ENCODE data around the gene RBBP6. TPM values are rescaled to one million over a fixed set of nuclear protein-coding genes. Genes with fewer than 3 reads are reported as not detected.
"Not testable (repeated sequence)": the region's sequence is repeated elsewhere in the genome, so short reads cannot be mapped to it uniquely, and the experiment has no call there.

The RBBP6 gene, protein sequence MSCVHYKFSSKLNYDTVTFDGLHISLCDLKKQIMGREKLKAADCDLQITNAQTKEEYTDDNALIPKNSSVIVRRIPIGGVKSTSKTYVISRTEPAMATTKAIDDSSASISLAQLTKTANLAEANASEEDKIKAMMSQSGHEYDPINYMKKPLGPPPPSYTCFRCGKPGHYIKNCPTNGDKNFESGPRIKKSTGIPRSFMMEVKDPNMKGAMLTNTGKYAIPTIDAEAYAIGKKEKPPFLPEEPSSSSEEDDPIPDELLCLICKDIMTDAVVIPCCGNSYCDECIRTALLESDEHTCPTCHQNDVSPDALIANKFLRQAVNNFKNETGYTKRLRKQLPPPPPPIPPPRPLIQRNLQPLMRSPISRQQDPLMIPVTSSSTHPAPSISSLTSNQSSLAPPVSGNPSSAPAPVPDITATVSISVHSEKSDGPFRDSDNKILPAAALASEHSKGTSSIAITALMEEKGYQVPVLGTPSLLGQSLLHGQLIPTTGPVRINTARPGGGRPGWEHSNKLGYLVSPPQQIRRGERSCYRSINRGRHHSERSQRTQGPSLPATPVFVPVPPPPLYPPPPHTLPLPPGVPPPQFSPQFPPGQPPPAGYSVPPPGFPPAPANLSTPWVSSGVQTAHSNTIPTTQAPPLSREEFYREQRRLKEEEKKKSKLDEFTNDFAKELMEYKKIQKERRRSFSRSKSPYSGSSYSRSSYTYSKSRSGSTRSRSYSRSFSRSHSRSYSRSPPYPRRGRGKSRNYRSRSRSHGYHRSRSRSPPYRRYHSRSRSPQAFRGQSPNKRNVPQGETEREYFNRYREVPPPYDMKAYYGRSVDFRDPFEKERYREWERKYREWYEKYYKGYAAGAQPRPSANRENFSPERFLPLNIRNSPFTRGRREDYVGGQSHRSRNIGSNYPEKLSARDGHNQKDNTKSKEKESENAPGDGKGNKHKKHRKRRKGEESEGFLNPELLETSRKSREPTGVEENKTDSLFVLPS (N-terminal part only)
- polyA plus RNA-seq = 31.5 TPM

- peaks cover 25 to 36% (median 29%) of the 10 kb centered on the region in 3 donors for H3K4me1 Mint-ChIP-seq
- H3K9me3 Mint-ChIP-seq = no peaks in the 10 kb centered on the region
- H3K27me3 Mint-ChIP-seq = no peaks in the 10 kb centered on the region
- H3K36me3 Mint-ChIP-seq = no peaks in the 10 kb centered on the region
- peak within 1 kb of the TSS; percentile 100 for H3K27ac Mint-ChIP-seq
- H3K4me3 Mint-ChIP-seq = peak within 1 kb of the TSS; percentile 100
Measured at GRCh38 chr16:24539295-24539849, at the start of gene RBBP6. Gene RBBP6 (plus strand): TSS chr16:24539566. CDS start chr16:24540627, 1,061 bp downstream.

DNA sequence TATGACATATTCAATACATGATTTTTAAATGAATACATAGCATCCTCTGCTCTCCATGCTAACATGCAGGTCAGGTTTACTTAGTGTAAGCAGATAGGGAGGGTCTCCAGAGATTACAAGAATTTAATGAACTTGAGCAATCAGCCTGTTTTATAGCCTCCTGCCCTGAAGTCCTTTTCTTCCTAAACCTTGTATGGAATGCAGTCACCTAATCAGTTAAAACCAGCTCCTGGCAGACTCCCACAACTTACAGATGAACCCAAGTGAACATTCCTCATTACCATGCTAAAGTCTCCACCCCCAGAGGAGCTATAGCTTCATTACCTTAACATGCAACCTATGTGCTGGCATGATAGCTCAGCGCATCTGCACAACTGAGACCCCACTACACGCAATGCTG, 48.5 kb upstream of the RBBP6 start:
- no peaks in the 10 kb centered on the region for H3K4me1 Mint-ChIP-seq
- peaks cover 1% of the 10 kb centered on the region for H3K36me3 Mint-ChIP-seq
- peaks cover 0 to 8% (median 3%) of the 10 kb centered on the region in 3 donors for H3K9me3 Mint-ChIP-seq
- H3K27me3 Mint-ChIP-seq = peaks cover 13% of the 10 kb centered on the region
- no peak overlapping the region for H3K4me3 Mint-ChIP-seq
- H3K27ac Mint-ChIP-seq = peak overlapping the region in 1 of 3 donors; percentile 1

GRCh38 chr16:24491731-24492130, 47.6 kb upstream of the RBBP6 start:
- H3K4me3 Mint-ChIP-seq = no peak overlapping the region
- peaks cover 1% of the 10 kb centered on the region for H3K36me3 Mint-ChIP-seq
- H3K27ac Mint-ChIP-seq = no peak overlapping the region
- peaks cover 0 to 8% (median 3%) of the 10 kb centered on the region in 3 donors for H3K9me3 Mint-ChIP-seq
- peaks cover 13% of the 10 kb centered on the region for H3K27me3 Mint-ChIP-seq
- H3K4me1 Mint-ChIP-seq = no peaks in the 10 kb centered on the region

DNA sequence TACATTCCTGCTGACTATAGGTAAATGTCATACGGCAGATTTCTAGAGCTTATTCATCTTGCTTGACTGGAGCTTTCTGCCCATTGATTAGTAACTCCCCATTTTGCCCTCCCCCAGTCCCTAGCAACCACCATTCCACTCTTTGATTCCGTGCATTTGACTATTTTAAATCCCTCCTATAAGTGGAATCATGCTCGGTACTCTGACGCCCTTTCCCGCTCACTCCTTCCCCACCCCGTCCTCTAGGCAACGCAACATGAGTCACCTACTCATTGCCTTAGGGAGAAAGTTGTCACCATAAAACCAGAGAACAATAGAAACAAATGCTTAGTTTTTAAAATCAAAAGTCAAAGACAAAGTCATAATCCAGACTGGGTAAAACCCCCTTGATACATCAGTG, 45.5 kb upstream of the RBBP6 start:
- peaks cover 0 to 3% (median 3%) of the 10 kb centered on the region in 3 donors for H3K9me3 Mint-ChIP-seq
- H3K27ac Mint-ChIP-seq = no peak overlapping the region
- H3K4me1 Mint-ChIP-seq = no peaks in the 10 kb centered on the region
- H3K4me3 Mint-ChIP-seq = no peak overlapping the region
- no peaks in the 10 kb centered on the region for H3K36me3 Mint-ChIP-seq
- H3K27me3 Mint-ChIP-seq = peaks cover 11% of the 10 kb centered on the region

DNA sequence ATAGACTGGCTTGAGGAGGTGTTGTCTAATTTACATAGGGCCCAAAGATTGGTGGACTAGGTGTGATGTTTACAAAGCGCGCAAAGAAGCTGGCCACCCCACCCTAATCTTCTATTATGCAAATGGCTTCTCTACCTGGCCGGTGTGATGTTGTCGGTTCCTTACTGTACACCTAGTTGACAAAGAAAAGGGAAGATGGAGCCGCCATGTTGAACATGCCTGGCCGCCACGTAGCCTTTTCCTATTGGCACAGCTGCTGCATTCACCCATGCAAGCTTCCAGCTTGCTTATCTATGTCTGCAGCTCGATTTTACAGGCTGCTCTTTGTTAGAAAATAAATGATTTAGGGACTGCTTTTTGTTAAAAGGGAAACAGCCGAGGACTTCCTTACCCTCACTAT, 44.2 kb upstream of the RBBP6 start:
- not testable (repeated sequence) for H3K9me3 Mint-ChIP-seq, H3K4me3 Mint-ChIP-seq, H3K27me3 Mint-ChIP-seq, H3K27ac Mint-ChIP-seq, H3K36me3 Mint-ChIP-seq, H3K4me1 Mint-ChIP-seq

DNA sequence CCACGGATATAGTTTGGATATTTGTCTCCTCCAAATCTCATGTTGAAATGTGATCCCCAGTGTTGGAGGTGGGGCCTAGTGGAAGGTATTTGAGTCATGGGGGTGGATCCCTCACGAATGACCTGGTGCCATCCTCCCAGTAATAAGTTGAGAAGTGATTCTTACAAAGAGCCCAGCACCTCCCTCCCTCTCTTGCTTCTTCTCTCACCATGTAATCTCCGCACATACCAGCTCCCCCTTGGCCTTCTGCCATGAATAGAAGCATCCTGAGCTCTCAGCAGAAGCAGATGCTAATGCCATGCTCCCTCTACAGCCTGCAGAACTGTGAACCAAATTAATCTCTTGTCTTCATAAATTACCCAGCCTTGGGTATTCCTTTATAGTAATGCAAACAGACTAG, 41.9 kb upstream of the RBBP6 start:
- H3K4me1 Mint-ChIP-seq = peaks cover 0 to 2% (median 0%) of the 10 kb centered on the region in 3 donors
- H3K4me3 Mint-ChIP-seq = no peak overlapping the region
- H3K36me3 Mint-ChIP-seq = no peaks in the 10 kb centered on the region
- peaks cover 1% of the 10 kb centered on the region for H3K27me3 Mint-ChIP-seq
- H3K9me3 Mint-ChIP-seq = no peaks in the 10 kb centered on the region
- H3K27ac Mint-ChIP-seq = no peak overlapping the region

DNA sequence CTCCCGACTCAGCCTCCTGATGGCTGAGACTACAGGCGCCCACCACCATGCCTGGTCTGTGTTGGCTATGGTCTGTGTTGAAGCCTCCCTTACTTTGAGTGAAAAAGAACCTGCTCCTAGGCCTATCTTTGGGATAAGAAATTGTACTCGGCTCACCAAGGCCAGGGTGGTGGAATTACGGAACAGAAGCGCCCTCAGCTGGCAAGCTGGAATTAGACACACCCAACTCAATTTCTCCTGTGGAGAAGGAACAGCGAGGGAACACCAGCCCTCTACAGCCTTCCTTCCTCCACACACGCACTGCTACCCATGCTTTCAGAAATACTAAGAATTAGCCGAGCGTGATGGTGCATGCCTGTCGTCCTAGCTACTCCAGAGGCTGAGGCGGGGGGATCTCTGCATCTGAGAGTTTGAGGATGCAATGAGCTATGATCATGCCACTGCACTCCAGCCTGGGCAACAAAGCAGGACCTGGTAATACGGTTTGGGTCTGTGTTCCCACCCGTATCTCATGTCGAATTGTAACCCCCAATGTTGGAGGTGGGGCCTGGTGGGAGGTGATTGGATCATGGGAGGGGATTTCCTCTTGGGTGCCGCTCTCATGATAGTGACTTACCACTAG, 40.1 kb upstream of the RBBP6 start:
- Mint-ChIP-seq H3K36me3 (no peaks in the 10 kb centered on the region), H3K27ac (no peak overlapping the region), H3K4me3 (peak overlapping the region in 1 of 4 donors; percentile 28), H3K27me3 (peaks cover 5% of the 10 kb centered on the region), H3K4me1 (peaks cover 0 to 2% (median 0%) of the 10 kb centered on the region in 3 donors), H3K9me3 (no peaks in the 10 kb centered on the region)

DNA sequence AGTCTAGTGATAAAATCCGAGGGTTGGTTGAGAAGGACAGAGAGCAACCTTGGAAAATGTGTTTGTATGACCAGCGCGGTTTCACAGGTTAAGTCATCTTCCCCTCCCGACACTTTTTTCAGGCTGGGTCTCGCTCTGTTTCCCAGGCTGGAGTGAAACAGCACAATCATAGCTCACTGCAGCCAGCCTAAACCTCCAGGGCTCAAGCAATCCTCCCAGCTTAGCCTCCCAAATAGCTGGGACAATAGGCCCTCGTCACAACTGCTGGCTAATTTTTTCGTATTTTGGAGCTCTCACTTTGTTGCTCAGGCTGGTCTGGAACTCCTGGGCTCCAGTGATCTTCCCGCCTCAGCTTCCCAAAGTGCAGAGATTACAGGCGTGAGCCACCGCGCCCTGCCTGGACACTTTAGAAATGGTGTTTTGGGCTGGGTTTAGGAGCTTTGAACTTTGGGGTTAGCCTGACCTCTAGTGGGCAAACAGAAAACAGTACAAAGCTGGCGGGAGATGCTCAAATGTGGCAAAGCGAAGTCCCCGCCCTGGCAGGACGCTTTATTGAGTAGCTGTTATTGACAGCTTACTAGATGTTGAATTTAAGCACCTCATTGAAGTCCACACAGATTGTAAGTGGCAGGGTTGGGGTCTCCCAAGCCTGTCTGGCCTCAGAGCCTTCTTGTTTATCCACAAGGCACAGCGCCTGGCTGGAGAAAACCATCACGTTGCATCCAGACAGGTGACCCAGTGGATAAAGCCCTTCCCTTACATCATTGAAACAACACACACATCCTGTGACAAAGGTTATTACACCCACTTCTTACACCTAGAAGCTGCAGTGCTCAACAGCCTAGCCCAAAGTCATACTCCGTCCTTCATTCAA, 34.7 kb upstream of the RBBP6 start:
- Mint-ChIP-seq H3K27ac (no peak overlapping the region), H3K36me3 (no peaks in the 10 kb centered on the region), H3K27me3 (peaks cover 6% of the 10 kb centered on the region), H3K4me1 (peaks cover 0 to under 1% (median 0%) of the 10 kb centered on the region in 3 donors), H3K4me3 (no peak overlapping the region), H3K9me3 (no peaks in the 10 kb centered on the region)

GRCh38 chr16:24505959-24506358, 33.4 kb upstream of the RBBP6 start:
- no peaks in the 10 kb centered on the region for H3K4me1 Mint-ChIP-seq
- no peak overlapping the region for H3K27ac Mint-ChIP-seq
- H3K9me3 Mint-ChIP-seq = no peaks in the 10 kb centered on the region
- peaks cover 6% of the 10 kb centered on the region for H3K27me3 Mint-ChIP-seq
- H3K36me3 Mint-ChIP-seq = no peaks in the 10 kb centered on the region
- H3K4me3 Mint-ChIP-seq = no peak overlapping the region

DNA sequence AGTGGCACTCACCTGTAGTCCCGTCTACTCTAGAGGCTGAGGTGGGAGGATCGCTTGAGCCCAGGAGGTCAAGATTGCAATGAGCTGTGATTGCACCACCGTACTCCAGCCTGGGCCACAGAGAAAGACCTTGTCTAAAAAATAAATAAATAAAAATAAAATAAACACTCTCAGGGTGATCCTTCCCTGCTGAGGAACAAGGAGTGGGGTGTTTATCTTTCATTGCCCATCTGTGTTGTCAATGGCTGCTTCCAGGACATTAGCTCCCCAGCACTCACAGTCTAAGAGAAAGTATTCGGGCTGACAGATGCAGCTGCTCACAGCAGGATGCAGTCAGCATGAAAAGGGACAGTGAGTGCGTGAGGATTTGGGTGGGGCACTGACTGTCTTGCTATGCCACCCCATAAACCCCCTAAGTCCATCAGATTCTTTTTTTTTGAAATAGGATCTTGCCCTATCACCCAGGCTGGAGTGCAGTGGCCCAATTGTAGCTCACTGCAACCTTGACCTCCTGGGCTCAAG, 31.3 kb upstream of the RBBP6 start:
- Mint-ChIP-seq H3K27me3 (peaks cover 6% of the 10 kb centered on the region), H3K36me3 (no peaks in the 10 kb centered on the region), H3K9me3 (no peaks in the 10 kb centered on the region), H3K4me1 (no peaks in the 10 kb centered on the region), H3K4me3 (no peak overlapping the region), H3K27ac (no peak overlapping the region)

GRCh38 chr16:24508614-24509013, 30.8 kb upstream of the RBBP6 start:
- Mint-ChIP-seq H3K4me3 (no peak overlapping the region), H3K27ac (no peak overlapping the region), H3K27me3 (peaks cover 2% of the 10 kb centered on the region), H3K4me1 (no peaks in the 10 kb centered on the region), H3K36me3 (no peaks in the 10 kb centered on the region), H3K9me3 (no peaks in the 10 kb centered on the region)

DNA sequence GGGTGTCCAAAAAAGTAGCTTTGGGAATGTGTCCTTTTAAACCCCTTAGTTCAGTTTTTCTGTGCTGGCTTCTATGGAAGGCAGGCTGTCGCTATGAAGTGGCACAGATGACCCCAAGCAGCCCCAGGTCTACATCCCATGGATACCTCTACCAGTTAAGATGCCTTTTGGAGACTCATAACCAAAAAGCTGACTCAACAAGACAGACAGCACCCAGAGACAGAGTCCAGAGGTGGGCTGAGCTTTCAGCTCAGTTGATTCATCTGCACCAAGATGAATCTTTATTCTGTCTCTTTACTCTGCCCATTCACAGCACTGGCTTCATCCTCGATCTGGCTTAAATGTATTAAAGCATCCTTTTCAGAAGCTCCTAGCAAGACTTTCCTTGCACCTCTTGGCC, 29.8 kb upstream of the RBBP6 start:
- H3K4me3 Mint-ChIP-seq = no peak overlapping the region
- no peaks in the 10 kb centered on the region for H3K4me1 Mint-ChIP-seq
- no peaks in the 10 kb centered on the region for H3K36me3 Mint-ChIP-seq
- H3K9me3 Mint-ChIP-seq = no peaks in the 10 kb centered on the region
- no peak overlapping the region for H3K27ac Mint-ChIP-seq
- peaks cover 2% of the 10 kb centered on the region for H3K27me3 Mint-ChIP-seq

GRCh38 chr16:24511174-24511573, 28.2 kb upstream of the RBBP6 start:
- no peak overlapping the region for H3K27ac Mint-ChIP-seq
- no peaks in the 10 kb centered on the region for H3K4me1 Mint-ChIP-seq
- no peaks in the 10 kb centered on the region for H3K9me3 Mint-ChIP-seq
- no peak overlapping the region for H3K4me3 Mint-ChIP-seq
- H3K36me3 Mint-ChIP-seq = no peaks in the 10 kb centered on the region
- H3K27me3 Mint-ChIP-seq = no peaks in the 10 kb centered on the region

DNA sequence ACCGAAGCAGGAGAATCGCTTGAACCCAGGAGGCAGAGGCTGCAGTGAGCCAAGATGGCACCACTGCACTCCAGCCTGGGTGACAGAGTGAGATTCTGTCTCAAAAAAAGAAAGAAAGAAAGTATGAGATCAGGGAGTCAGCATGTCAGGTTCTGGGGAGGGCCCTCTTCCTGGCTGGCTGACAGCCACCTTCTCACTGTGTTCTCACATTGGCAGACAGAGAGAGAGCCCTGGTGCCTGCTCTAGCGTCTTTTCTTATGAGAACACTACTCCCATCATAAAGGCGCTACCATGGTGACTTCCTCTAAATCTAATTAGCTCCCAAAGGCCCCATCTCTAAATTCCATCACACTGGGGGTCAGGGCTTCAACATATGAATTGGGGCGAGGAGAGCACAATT, 27.6 kb upstream of the RBBP6 start:
- Mint-ChIP-seq H3K36me3 (no peaks in the 10 kb centered on the region), H3K27me3 (no peaks in the 10 kb centered on the region), H3K4me1 (peaks cover 1% of the 10 kb centered on the region in 3 donors), H3K4me3 (no peak overlapping the region), H3K9me3 (no peaks in the 10 kb centered on the region), H3K27ac (no peak overlapping the region)

Measured in IgD-negative memory B cell (primary cell).